WTC11 (cell line): ENCODE data around the gene B4GALT3.

Source experiments
- CTCF ChIP-seq: fragments of 200-600 bp; IDR thresholded peaks from 2 replicates; pipeline ENCODE4 v1.8.0; 2022; ENCODE audit warnings: antibody characterized with exemption
- ELF4 ChIP-seq: sonication (generic); formaldehyde crosslinking; IDR thresholded peaks from 2 replicates; pipeline ENCODE4 v1.8.1; 2022; ENCODE audit warnings: low read depth, mild to moderate bottlenecking, moderate library complexity, missing genetic modification reagents
- ESRRA ChIP-seq: sonication (generic); formaldehyde crosslinking; IDR thresholded peaks from 2 replicates; pipeline ENCODE4 v1.8.1; 2022; ENCODE audit warnings: mild to moderate bottlenecking, missing genetic modification reagents, borderline replicate concordance
- FOXJ3 ChIP-seq: sonication (generic); formaldehyde crosslinking; IDR thresholded peaks from 2 replicates; pipeline ENCODE4 v1.9.0; 2021; ENCODE audit warnings: missing genetic modification reagents, mild to moderate bottlenecking, borderline replicate concordance
- IRF2 ChIP-seq: sonication (generic); formaldehyde crosslinking; IDR thresholded peaks from 2 replicates; pipeline ENCODE4 v1.8.0; 2022; ENCODE audit warnings: low read depth, missing genetic modification reagents, borderline replicate concordance
- JUN ChIP-seq: sonication (generic); formaldehyde crosslinking; IDR thresholded peaks from 2 replicates; pipeline ENCODE4 v1.8.0; 2023; ENCODE audit warnings: mild to moderate bottlenecking, missing genetic modification reagents
- MAX ChIP-seq: sonication (generic); formaldehyde crosslinking; IDR thresholded peaks from 2 replicates; pipeline ENCODE4 v1.8.0; 2022; ENCODE audit warnings: mild to moderate bottlenecking, missing genetic modification reagents
- MLX ChIP-seq: sonication (generic); formaldehyde crosslinking; IDR thresholded peaks from 2 replicates; pipeline ENCODE4 v1.8.1; 2023; ENCODE audit warnings: mild to moderate bottlenecking, missing genetic modification reagents, moderate library complexity
- SOX15 ChIP-seq: fragments of 250-450 bp; sonication (Bioruptor Pico); IDR thresholded peaks from 2 replicates; pipeline ENCODE4 v1.9.0; 2021; ENCODE audit warnings: mild to moderate bottlenecking
- USF2 ChIP-seq: sonication (generic); formaldehyde crosslinking; IDR thresholded peaks from 2 replicates; pipeline ENCODE4 v1.8.1; 2023; ENCODE audit warnings: mild to moderate bottlenecking, missing genetic modification reagents, moderate library complexity
- ZMAT4 ChIP-seq: fragments of 250-450 bp; sonication (Bioruptor Pico); IDR thresholded peaks from 2 replicates; pipeline ENCODE4 v1.9.0; 2021; ENCODE audit warnings: mild to moderate bottlenecking
- ZNF416 ChIP-seq: fragments of 250-450 bp; sonication (Bioruptor Pico); IDR thresholded peaks from 2 replicates; pipeline ENCODE4 v1.9.0; 2021; ENCODE audit warnings: mild to moderate bottlenecking, inconsistent platforms
- ZNF423 ChIP-seq: fragments of 250-450 bp; sonication (Bioruptor Pico); IDR thresholded peaks from 2 replicates; pipeline ENCODE4 v2.1.2; 2022; ENCODE audit warnings: mild to moderate bottlenecking, moderate library complexity

- TF ChIP-seq USF2 (no peak), CTCF (no peak), IRF2 (no peak), FOXJ3 (CRISPR knock-in tag) (no peak), SOX15 (CRISPR knock-in tag) (no peak), ZNF423 (CRISPR knock-in tag) (no peak), MLX (no peak), MAX (CRISPR knock-in tag) (no peak), ELF4 (CRISPR knock-in tag) (no peak), JUN (CRISPR knock-in tag) (no peak), ZMAT4 (CRISPR knock-in tag) (no peak), ZNF416 (no peak), ESRRA (CRISPR knock-in tag) (no peak)
These were observed 8.5 kb upstream of the B4GALT3 start for GRCh38 chr1:161185732-161186311.
